Left hindlimb (tissue), 1 donor: ENCODE measurements around the gene GMDS.

Experiments used
- DNase-seq: peaks from one replicate; pipeline ENCODE4 v3.0.0-alpha.2; 2018

The GMDS gene

DNA sequence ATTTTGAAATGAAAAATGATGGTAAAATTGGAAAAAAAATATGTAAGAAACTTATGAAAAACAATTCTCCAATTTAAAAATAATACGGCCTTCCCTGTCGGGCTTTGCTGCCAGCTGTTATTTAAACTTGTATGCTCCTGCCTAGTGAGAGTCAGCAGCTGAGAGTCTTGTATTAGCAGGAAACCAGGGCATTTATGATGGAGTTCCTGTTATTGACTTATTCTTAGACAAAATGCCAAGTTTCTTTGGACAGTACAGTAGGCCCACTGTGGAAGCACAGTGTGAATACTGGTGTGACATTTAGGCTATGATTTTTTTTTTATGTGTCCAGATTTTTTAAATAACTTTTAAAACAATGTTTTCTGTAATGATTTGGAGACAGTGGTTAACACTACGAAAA, 42.1 kb downstream of the GMDS start:
- DNase-seq = no peak

DNA sequence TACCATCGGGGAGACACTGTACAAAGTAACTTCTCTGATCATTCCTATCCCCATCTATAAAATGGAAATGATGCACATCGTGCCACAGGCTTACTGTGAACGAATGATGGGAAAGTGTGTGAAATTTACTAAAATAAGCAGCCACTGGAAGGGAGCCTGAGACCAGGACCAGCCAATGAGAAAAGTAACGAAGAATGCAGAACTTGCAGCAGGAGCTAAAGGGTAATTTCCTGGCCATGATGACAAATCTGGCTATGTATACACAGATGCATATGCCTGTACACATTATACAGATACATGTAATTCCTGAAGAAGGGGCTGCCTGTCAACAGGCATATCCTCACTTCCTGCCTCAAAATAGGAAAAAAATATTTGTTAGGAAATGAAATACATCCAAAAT, 47.4 kb downstream of the GMDS start:
- no peak for DNase-seq

DNA sequence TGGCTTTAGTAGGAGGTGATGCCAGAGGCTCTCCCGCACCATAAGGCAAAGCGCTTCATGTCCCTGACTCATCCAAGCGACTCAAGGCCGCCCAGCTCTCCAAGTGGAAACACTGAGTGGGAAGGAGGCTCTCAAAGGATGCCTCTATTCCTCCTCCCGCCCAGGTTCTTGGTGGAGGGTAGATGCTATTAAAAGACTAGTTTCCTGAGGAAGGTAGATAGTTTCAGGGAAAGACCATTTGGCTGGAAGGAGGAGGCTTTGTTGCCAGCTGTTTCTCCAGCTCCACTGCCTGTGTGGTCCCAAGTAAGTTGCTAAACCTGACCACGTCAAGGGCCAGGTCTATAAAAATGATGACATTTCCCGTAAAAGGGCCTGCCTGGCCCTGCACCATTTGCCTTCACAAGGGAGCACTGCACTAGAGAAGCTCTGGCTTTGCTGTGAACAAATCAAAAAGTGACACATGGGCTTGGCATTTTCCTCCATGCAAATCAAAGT, 48.2 kb downstream of the GMDS start:
- peak; percentile 73 for DNase-seq

DNA sequence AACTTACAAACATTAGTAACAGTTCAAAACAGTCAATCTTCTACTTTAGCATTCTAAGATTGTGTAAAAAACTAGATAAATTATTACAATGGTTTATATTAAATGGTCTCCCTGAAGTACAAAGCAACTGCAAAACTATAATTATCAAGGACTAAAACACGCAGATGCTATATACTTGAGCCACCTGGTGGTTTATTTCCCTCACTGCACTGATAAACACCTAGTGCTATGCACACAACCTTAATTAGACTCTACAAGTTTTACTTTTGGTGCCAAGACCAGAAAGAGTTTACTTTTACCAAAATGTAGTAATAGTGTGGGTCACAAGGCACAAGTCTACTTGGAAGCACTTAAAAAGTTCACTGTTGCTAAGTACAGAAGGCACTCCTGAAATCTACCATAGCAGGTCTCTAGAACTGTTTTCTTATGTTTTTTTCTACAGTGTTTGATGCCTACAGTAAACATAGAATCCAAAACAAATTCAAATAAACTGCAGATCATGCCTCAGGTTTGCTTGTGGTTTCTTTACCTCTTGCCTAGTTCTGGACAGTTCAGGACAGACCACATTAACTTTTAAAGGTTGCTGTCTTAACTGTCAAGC, 49.2 kb downstream of the GMDS start:
- DNase-seq = no peak

DNA sequence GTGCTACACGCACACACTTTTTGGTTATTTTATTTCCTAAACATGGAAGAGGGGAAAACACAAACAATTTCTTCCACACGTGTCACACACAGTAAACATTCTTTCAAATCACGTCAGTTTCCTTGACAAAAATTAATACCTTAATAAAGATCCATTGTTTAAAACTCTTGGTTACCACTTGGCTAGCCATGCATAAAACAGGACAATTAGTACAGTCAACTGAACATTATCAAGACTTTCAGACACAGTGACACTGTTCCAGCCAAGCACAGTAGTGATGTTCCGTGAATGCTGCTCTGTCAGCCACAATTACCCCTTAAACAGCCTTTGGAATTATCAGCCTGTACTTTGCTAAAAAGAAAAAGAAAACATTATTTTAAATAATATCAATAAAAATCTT, 50.8 kb downstream of the GMDS start:
- DNase-seq = no peak

DNA sequence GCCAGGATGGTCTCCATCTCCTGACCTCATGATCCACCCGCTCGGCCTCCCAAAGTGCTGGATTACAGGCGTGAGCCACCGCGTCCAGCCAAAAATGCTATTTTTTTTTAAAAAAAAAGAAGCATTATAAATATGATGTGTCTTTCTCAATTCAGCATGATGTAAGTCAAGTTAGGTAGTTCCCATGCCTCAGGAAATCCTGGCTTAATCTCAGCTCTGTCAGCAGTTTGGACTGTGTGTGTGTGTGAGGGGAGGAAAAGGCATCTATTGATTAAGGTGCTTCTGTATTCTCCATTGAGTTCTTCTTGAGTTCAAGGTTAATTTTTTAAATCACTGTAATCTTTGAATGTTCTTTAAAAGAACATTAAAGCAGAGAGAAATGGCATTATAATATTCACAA, 51.5 kb downstream of the GMDS start:
- no peak for DNase-seq

DNA sequence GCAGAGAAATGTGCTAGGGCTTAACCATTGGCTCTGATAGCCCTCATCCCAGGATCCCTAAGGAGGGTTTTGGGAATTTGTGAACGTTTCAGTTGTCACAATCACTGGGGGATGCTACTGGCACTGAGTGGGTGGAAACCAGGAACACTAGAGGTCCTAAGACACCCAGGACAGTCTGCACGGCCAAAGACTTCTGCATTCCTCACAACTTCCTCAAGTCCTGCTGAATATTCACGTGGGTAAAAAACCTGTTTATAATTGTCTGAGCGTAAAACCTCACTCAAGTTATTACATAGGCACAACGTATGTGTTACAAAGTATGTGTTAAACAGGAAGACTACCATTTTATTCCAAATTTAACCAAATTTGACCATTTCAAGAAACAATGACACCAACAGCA, 52.4 kb downstream of the GMDS start:
- DNase-seq = no peak

DNA sequence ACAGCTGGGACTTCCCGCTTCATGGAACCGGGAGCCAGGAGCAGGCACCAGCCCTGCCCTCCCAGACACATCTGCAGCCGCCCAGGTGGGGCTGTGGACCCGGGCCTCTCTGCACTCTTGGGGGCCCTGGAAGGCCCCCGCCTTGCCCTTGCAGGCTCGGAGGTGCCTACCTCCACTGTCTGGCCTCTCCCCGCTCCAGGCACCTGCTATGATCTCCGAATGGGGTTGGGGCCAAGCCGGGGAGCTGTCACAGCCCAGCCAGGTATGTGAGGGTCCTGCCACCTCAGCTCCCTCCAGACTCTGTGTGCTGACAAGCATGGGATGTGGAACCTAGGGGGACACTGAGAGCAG, 54.0 kb downstream of the GMDS start:
- no peak for DNase-seq

DNA sequence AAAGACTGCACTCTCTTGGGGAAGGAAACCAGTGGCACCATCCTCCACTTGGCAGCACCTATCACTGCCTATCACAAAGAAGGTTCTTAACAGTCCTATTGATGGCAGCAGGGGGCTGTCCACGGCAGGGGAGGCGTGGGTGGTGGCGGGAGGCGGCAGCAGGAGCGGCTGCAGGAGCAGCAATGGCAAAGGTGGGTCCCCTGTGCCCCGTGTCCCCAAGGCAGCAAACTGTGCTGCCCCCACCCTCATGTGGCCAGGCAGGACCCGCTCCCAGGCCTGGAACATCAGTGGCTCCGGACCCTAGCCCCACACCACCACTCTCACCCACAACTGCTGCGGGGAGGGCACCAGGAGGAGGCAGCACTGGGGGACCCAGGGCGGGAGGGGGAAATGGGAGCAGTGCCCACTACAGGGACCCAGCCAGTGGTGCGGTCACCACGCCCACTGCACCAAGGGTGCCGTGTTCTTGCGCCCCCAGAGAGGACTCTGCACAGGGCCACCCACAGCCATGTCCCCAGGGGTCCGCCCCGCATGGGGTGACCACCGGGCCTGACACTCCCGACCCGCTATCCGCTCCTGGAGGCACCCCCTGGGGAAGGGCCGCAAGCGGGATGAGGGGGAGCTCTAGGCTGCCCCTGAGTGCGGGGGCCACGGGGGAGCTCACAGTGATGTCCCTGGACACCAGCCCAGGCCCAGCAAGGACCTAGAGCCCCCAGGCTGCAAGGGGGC, 54.6 kb downstream of the GMDS start:
- DNase-seq = no peak

DNA sequence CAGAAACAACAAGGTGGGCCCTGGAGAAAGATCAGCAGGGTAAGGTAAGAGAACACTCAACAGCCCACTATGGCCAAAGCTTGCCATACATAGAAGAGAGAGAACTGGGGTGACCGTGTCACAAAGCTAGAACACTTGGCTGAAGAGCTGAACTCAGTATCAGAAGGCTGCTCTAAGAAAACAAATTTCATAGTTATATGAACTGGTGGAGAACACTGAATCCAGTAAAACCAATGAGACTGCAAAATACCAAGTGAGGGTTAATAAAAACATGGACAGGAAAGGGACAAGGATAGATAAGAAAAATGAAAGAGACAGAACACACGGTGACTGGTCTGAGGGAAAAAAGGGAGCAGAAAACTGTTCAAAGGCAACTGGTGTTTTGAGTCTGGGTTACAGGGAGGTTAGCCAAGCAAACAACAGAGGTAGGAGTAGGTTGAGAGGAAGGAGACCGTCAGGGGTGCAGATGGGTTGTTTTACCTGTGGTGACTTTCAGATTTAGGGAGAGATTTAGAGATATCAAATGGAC, 56.5 kb downstream of the GMDS start:
- no peak for DNase-seq

DNA sequence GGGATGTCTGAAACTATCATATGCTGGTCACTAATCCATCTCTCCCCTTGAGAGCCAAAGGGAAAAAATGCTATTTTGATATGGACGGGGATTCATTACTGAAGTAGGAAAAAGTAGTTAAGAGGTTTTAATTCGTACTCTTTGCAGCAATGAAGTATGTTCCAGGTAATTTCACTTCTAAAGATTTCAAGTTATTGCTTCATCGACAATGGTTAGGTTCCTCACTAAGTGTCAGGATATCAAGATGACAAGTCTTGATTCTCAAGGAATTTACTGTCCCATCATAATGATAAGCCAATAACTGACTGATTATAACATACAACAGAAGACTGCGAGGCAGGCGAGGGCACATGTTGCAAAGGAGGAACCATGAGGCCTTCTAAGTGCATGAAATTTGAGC, 57.0 kb downstream of the GMDS start:
- no peak for DNase-seq

DNA sequence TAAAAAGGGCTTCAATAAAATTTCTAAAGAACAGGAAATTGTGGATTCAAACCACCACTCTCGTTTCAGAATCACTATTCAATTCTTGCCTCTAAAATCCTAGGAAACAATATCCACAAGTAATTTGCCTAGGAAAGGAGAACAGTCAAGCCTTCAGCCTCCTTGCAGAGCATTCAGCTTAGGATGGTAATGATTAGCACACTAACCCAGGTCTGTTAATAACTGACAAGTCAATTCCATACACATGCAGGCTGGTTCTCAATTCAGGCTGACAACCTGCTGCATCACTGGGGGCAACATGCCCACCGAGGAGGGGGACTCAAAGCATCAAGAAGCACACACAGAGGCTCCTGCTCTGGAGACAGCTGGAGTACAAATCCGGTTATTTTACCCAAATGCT, 57.6 kb downstream of the GMDS start:
- DNase-seq = no peak

DNA sequence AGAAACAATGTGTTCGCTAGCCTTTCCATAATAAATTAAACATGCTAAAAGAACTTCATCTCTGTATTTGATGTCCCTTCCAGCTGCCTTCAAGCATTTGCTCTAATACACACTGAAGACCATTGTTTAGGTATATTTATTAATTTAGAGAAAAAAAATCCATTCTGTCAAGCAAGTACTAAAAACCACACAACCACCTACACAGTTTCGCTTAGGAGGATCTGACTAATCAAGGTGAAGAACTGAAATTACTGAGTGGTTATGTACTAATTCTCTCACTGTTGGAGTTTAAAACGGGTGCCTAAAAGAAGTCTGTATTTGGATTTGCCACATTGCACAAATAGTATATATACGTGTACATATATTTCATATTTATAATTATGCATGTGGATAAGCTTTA, 58.9 kb downstream of the GMDS start:
- DNase-seq = no peak

DNA sequence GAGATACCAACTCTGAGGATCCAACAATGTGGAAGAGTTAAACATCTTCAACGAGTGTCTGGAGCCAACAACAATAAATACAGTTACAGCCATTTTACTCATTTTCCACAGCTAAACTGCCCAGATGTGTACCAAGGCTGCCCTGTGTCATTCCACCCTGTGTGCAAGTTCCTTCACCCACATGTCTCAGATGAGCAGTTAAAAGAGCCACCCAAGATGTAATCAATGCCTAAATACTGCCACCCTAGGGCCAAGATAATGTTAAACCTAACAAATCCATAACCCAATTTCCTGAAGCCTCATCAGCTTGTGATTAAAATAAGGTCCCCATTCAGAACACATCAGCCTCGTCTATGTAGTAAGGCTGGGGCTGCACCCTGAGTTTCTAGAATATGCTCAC, 59.9 kb downstream of the GMDS start:
- DNase-seq = no peak

DNA sequence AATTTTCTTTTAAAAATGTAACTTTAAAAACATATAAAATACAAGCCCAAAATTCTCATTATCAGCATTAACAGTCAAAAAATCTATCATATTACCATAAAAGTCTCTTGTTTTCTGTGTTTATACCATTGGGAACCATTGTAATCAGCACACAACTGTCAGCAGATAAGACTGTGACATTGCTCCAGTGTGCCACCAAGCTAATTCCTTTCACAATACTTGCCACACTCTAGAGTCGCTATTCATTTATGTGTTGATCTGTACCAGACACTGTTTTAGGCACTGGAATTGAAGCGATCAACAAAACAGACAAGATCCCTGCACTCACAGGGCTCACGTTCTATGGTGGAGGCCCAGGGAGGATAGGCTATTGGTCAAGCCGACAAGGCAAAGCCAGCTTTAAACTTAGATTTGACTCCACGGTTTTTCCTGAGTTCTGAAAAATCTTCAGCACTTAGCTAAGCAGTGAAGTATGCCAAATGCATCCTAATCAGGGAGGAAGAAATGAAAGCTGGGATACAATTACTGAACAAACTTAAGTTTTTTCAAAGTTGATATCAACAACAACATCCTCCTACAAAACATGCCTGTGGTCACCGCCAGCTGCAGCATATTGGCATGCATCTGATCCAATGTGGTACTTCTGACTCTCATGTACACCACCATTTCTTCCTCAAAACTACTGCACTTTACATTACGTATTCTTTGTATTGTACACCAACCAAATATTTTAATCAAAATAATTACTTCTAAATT, 60.5 kb downstream of the GMDS start:
- DNase-seq = no peak

DNA sequence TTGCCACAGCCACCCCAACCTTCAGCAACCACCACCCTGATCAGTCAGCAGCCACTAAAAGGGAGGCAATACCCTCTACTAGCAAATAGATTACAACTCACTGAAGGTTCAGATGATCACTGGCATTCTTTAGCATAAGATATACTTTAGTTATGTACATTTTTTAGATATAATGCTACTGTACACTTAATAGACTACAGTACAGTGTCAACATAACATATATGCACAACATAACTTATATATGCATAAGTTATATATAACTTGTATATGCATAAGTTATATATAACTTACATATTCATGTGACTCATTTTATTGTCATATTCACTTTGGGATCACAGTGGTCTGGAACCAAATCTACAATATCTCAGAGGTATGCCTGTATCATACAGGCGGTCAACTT, 61.7 kb downstream of the GMDS start:
- no peak for DNase-seq

DNA sequence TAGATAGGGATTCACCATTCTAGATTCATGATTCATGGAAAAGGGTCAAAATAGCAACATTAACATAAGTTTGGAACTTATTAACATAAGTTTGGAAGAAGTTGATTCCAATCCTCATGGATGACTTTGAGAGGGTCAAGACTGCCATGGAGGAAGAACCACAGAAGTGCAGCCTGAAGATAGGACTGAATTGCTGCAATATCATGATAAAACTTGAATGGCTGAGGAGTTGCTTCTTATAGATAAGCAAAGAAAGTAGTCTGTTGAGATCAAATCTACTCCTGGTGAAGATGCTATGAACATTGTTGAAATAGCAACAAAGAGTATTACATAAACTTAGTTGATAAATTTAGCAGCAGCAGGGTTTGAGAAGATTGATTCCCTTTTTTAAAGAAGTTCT, 62.2 kb downstream of the GMDS start:
- no peak for DNase-seq

DNA sequence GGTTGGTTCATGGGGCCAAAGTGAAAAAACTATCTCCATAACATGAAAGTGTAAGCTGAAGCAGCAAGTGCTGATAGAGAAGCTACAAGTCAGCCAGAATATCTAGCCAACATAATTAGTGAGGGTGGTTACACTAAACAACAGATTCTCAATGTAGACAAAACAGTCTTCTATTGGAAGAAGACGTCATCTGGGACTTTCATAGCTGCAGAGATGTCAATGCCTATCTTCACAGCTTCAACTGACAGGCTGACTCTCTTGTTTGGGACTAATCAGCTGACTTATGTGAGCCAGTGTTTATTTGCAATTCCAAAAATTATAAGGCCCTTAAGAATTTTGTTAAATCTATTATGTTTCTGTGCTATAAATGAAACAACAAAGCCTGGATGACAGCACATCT, 63.2 kb downstream of the GMDS start:
- DNase-seq = no peak

DNA sequence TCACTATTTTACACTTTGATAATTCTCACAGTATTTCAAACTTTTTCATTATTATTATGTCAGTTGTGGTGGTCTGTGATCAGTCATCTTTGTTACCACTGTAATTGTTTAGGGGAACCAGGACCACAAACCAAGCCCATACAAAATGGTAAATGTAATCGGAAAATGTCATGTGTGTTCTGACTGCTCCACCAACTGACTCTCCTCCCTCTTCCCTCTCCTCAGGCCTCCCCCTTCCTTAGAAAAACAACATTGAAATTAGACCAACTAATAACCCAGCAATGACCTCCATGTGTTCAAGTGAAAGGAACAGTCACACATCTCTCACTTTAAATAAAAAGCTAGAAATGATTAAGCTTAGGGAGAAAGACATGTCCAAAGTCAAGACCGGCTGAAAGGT, 63.8 kb downstream of the GMDS start:
- no peak for DNase-seq

DNA sequence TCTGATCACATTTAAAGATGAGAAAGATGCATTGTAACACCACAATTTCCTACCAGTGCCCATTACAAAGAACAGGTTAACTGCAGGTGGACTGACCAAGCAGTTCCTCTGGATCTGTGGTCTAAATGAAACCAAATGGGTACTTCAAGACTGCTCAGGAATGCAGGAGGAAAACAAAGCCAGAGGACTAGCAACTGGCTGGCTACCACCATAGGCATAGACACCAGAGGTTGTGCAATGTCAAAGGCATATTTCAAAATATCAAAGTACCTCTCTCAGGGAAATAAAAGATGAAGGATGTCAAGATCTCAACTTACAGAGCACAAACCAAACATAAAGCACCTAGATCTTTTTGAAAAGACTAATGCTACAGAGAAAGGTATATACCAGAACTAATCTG, 65.5 kb downstream of the GMDS start:
- DNase-seq = no peak

DNA sequence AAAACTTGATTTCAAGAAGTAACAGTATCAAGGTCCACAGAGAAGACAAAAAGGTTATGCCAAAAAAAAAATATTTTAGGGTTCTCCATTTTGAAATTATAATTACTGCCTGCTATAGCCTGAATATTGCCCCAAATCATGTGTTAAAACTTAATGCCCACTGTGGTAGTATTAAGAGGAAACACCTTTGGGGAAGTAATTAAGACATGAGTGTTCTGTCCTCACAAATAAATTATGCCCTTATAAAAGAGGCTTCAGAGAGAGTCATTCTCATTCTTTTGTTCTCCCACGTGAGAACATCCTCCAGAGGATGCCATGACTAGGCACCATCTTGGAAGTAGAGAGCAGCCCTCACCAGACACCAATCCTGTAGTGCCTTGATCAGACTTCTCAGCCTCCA, 66.2 kb downstream of the GMDS start:
- no peak for DNase-seq

DNA sequence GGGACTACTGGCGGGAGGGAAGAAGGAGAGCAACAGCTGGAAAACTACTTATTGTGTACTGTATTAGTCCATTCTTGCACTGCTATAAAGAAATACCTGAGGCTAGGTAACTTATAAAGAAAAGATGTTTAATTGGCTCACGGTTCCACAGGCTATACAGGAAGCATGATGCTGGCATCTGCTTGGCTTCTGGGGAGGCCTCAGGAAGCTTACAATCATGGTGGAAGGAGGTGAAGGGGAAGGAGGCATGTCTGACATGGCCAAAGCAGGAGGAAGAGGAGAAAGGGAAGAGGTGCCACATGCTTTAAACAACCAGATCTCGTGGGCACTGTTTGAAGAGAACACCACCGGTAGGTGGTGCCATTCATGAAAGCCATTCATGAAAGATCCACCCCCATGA, 67.3 kb downstream of the GMDS start:
- no peak for DNase-seq

DNA sequence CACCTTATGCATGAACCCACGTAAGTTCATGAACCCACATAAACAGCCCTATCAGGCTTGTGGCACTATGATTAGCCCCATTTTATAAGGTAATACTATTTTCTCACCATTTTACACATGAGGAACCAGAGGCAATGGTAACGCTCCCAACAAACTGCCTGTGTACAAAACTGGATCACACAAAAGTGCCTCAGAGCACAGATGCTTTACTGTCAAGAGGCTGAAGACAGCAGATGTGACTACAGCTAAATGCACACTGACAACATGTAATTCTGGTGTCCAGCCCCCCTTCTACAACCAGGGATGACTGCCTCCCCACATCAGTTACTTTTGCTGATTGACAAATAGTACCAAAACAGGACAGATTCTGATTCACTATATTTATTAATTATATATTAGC, 69.6 kb downstream of the GMDS start:
- no peak for DNase-seq
